A549 (cell line): Measurements from ENCODE around the gene FIS1. TPM values are rescaled to one million over a fixed set of nuclear protein-coding genes. Genes with fewer than 3 reads are reported as not detected.
A peak's percentile ranks its signal among the peaks of the same experiment; 100 is the strongest.
"Not testable (repeated sequence)": the region's sequence is repeated elsewhere in the genome, so short reads cannot be mapped to it uniquely, and the experiment has no call there.

ENCODE experiments used
- ATAC-seq, 2 experiments: fragments of 200-7000 bp in 1 of 2; fragments of >200 bp in 1 of 2; cut with Nextera tagmentation in 1 of 2; cut with Tn5 transposase in 1 of 2; 3 replicates each; pipeline versions ENCODE4 v1.8.0 to v1.9.1; 2018 to 2020; ENCODE audit warnings: mild to moderate bottlenecking in 1 of 2, moderate library complexity in 1 of 2
- CTCF ChIA-PET: fragments of 300-600 bp; sonication (Branson Sonifier 250); formaldehyde crosslinking; extraction: SDS; loops from one replicate; lab custom pipeline; 2021; ENCODE audit warnings: antibody characterized with exemption, inconsistent platforms; lab: Yijun Ruan, JAX
- POLR2A ChIA-PET: fragments of 350-600 bp; formaldehyde crosslinking; extraction: SDS; loops from one replicate; lab custom pipeline; 2021; ENCODE audit warnings: antibody characterized with exemption, inconsistent platforms; lab: Yijun Ruan, JAX
- DNase-seq, 2 experiments: peaks; one replicate each; pipeline versions ENCODE4 v3.0.0 to v3.0.0-alpha.2; 2011 to 2016; ENCODE audit warnings: low read depth in 1 of 2, low spot score in 1 of 2
- FAIRE-seq: peaks from 2 replicates; lab custom pipeline; 2011; peaks lifted over from hg19 to GRCh38; lab: Jason Lieb, UNC
- H3K27ac ChIP-seq, 2 experiments: fragments of >200 bp; sonication (Bioruptor Twin); formaldehyde crosslinking; 3 replicates each; pipeline ENCODE4 v1.5.1; 2016 to 2017
- H3K4me1 ChIP-seq: fragments of >200 bp; sonication (Bioruptor Twin); formaldehyde crosslinking; 3 replicates; pipeline ENCODE4 v1.6.1; 2016
- H3K4me2 ChIP-seq: fragments of >200 bp; sonication (Bioruptor Twin); formaldehyde crosslinking; 3 replicates; pipeline ENCODE4 v1.6.1; 2016
- H3K4me3 ChIP-seq: fragments of >200 bp; sonication (Bioruptor Twin); formaldehyde crosslinking; 3 replicates; pipeline ENCODE4 v1.5.1; 2016
- H3K9me3 ChIP-seq: fragments of >200 bp; sonication (Bioruptor Twin); formaldehyde crosslinking; 3 replicates; pipeline ENCODE4 v1.6.1; 2016
- BHLHE40 ChIP-seq: IDR thresholded peaks from 2 replicates; pipeline ENCODE4 v1.6.1; 2012; ENCODE audit warnings: low read depth, low read length, inconsistent platforms
- CBX2 ChIP-seq: fragments of 200-600 bp; sonication (generic); IDR thresholded peaks from 2 replicates; pipeline ENCODE4 v1.6.1; 2016; ENCODE audit warnings: low read depth, mild to moderate bottlenecking, borderline replicate concordance
- CEBPB ChIP-seq, 2 experiments: fragments of >200 bp in 1 of 2; sonication (Bioruptor Twin) in 1 of 2; formaldehyde crosslinking in 1 of 2; IDR thresholded peaks; 2 replicates each; pipeline ENCODE4 v1.6.1; 2012 to 2016
- ESRRA ChIP-seq: fragments of 150-350 bp; IDR thresholded peaks from 2 replicates; pipeline ENCODE4 v1.6.1; 2014; ENCODE audit warnings: mild to moderate bottlenecking, low read length, borderline replicate concordance
- FOSL2 ChIP-seq, 2 experiments: fragments of 450-650 bp in 1 of 2; fragments of >200 bp in 1 of 2; sonication (Bioruptor Twin) in 1 of 2; formaldehyde crosslinking; IDR thresholded peaks; 2 replicates each; pipeline versions ENCODE4 v1.5.0 to v1.6.1; 2016 to 2020; ENCODE audit warnings: mild to moderate bottlenecking in 1 of 2, moderate library complexity in 1 of 2
- FOXS1 ChIP-seq: fragments of 250-450 bp; sonication (Bioruptor Pico); IDR thresholded peaks from 2 replicates; pipeline ENCODE4 v1.5.0; 2020; ENCODE audit warnings: mild to moderate bottlenecking, moderate library complexity
- HEYL ChIP-seq: fragments of 250-450 bp; sonication (Bioruptor Pico); IDR thresholded peaks from 2 replicates; pipeline ENCODE4 v1.8.0; 2021; ENCODE audit warnings: mild to moderate bottlenecking, moderate library complexity
- HOXA7 ChIP-seq: fragments of 250-450 bp; sonication (Bioruptor Pico); IDR thresholded peaks from 2 replicates; pipeline ENCODE4 v1.5.0; 2020; ENCODE audit warnings: mild to moderate bottlenecking, moderate library complexity
- HOXB13 ChIP-seq: fragments of 250-450 bp; sonication (Bioruptor Pico); IDR thresholded peaks from 2 replicates; pipeline ENCODE4 v1.5.0; 2020; ENCODE audit warnings: low read depth, mild to moderate bottlenecking, moderate library complexity
- JUNB ChIP-seq: fragments of >200 bp; sonication (Bioruptor Twin); formaldehyde crosslinking; IDR thresholded peaks from 2 replicates; pipeline ENCODE4 v1.6.1; 2016
- KDM5A ChIP-seq: fragments of 200-600 bp; sonication (generic); IDR thresholded peaks from 2 replicates; pipeline ENCODE4 v1.6.1; 2016; ENCODE audit warnings: antibody characterized with exemption, mild to moderate bottlenecking
- MAFK ChIP-seq: fragments of 450-650 bp; IDR thresholded peaks from 2 replicates; pipeline ENCODE4 v1.6.1; 2014; ENCODE audit not compliant: partially characterized antibody
- MYC ChIP-seq: IDR thresholded peaks from 2 replicates; pipeline ENCODE4 v1.6.1; 2012; ENCODE audit warnings: mild to moderate bottlenecking, inconsistent platforms, low read length, improper control_type of control experiment, borderline replicate concordance
- NPAS2 ChIP-seq: fragments of 250-450 bp; sonication (Bioruptor Pico); IDR thresholded peaks from 2 replicates; pipeline ENCODE4 v1.8.0; 2022; ENCODE audit warnings: mild to moderate bottlenecking, moderate library complexity, borderline replicate concordance
- PHF8 ChIP-seq: fragments of 200-600 bp; sonication (generic); IDR thresholded peaks from 2 replicates; pipeline ENCODE4 v1.6.1; 2016; ENCODE audit warnings: low read depth, mild to moderate bottlenecking, antibody characterized with exemption, moderate library complexity, borderline replicate concordance
- RNF2 ChIP-seq: fragments of 200-600 bp; sonication (generic); IDR thresholded peaks from 2 replicates; pipeline ENCODE4 v1.6.1; 2016; ENCODE audit warnings: low read depth, mild to moderate bottlenecking, antibody characterized with exemption, moderate library complexity, borderline replicate concordance
- SMC3 ChIP-seq: fragments of >200 bp; sonication (Bioruptor Twin); formaldehyde crosslinking; IDR thresholded peaks from 3 replicates; pipeline ENCODE4 v1.6.1; 2018; ENCODE audit warnings: inconsistent platforms
- SREBF2 ChIP-seq: fragments of 450-650 bp; IDR thresholded peaks from 2 replicates; pipeline ENCODE4 v1.6.1; 2014; ENCODE audit warnings: mild to moderate bottlenecking, moderate library complexity
- TFCP2L1 ChIP-seq: fragments of 250-450 bp; sonication (Bioruptor Pico); IDR thresholded peaks from 2 replicates; pipeline ENCODE4 v1.5.0; 2021; ENCODE audit warnings: mild to moderate bottlenecking
- ZSCAN20 ChIP-seq: fragments of 250-450 bp; sonication (Bioruptor Pico); IDR thresholded peaks from 2 replicates; pipeline ENCODE4 v1.8.0; 2022; ENCODE audit warnings: mild to moderate bottlenecking, moderate library complexity
- WGBS: methylation state at CpG from one replicate; pipeline ENCODE4 v1.1.6; 2017; ENCODE audit errors: missing lambda C conversion rate; 5-methylcytosine and 5-hydroxymethylcytosine counted together
- polyA plus RNA-seq, 4 experiments: library from polyadenylated mRNA; depleted of rRNA in 3 of 4; stranded (reverse); fragments of >200 nt; fragmentation: RNase III in 1 of 4; extraction: RNeasy Plus Mini Kit Qiagen cat#74134 plus additional on column Dnase treatment in 1 of 4; gene quantifications; 2 replicates in 3 of 4; 3 replicates in 1 of 4; pipeline ENCODE4 v1.2.3, GENCODE V29; 2011 to 2017
- TF ChIP-seq, protein P1 (sequence below): fragments of >200 bp; sonication (Bioruptor Twin); formaldehyde crosslinking; IDR thresholded peaks from 2 replicates; pipeline ENCODE4 v1.6.1; 2016
- TF ChIP-seq, protein P2 (sequence below): IDR thresholded peaks from 2 replicates; pipeline ENCODE4 v1.6.1; 2012; ENCODE audit warnings: low read depth, borderline replicate concordance
- TF ChIP-seq, protein P3 (sequence below): IDR thresholded peaks from 2 replicates; pipeline ENCODE4 v1.6.1; 2012
- TF ChIP-seq, protein P4 (sequence below): fragments of 450-650 bp; IDR thresholded peaks from 2 replicates; pipeline ENCODE4 v1.6.1; 2014; ENCODE audit warnings: antibody characterized with exemption
- TF ChIP-seq, protein P5 (sequence below): fragments of 250-450 bp; sonication (Bioruptor Pico); IDR thresholded peaks from 2 replicates; pipeline ENCODE4 v1.5.0; 2020; ENCODE audit warnings: low read depth, mild to moderate bottlenecking, moderate library complexity

FIS1 gene
- polyA plus RNA-seq, 2 of the 4 experiments (the other 2 are of a cell fraction) = 111 to 155 TPM

DNA sequence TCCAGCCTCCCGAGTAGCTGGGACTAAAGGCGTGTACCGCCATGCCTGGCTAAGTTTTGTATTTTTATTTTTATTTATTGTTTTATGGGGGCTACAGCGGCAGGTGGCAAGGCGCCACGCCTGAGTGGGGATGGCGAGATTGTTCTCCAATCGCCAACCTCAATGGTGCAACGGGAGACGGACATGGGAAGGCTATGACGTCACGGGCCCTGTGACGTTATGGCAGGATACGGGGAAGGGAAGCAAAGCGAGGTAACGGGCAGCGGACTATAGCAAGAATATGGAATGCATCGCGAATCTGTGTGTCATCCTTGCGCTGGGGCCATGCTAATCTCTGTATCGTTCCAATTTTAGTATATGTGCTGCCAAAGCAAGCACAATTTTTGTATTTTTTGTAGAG lies 24.8 kb upstream of the FIS1 start:
- Histone ChIP-seq H3K4me1 (no peaks in the 10 kb centered on the region), H3K9me3 (no peaks in the 10 kb centered on the region), H3K27ac (no peak overlapping the region), H3K4me3 (no peak overlapping the region), H3K4me2 (no peak overlapping the region)
- FAIRE-seq (no peak), DNase-seq (no peak), ATAC-seq (no peak)
- TF ChIP-seq CEBPB (IDR thresholded peaks at IDR 0.05) (no peak), BHLHE40 (no peak), MAFK (no peak), NPAS2 (no peak), HOXB13 (CRISPR knock-in tag) (no peak), ZSCAN20 (CRISPR knock-in tag) (no peak), SMC3 (no peak)
- TF ChIP-seq, protein P1, sequence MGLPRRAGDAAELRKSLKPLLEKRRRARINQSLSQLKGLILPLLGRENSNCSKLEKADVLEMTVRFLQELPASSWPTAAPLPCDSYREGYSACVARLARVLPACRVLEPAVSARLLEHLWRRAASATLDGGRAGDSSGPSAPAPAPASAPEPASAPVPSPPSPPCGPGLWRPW = no peak
- TF ChIP-seq, protein P2, sequence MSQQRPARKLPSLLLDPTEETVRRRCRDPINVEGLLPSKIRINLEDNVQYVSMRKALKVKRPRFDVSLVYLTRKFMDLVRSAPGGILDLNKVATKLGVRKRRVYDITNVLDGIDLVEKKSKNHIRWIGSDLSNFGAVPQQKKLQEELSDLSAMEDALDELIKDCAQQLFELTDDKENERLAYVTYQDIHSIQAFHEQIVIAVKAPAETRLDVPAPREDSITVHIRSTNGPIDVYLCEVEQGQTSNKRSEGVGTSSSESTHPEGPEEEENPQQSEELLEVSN = no peak
- TF ChIP-seq, protein P3, sequence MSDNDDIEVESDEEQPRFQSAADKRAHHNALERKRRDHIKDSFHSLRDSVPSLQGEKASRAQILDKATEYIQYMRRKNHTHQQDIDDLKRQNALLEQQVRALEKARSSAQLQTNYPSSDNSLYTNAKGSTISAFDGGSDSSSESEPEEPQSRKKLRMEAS = no peak
- WGBS = 81% methylated on average over 21 of the region's 21 CpGs
- ChIA-PET CTCF (interaction anchor here (1.0 to 3.2 kb wide), 2 partner anchors 9 to 14 kb away, joined by 3 to 15 read pairs; no protein-coding TSS in a partner anchor), POLR2A (no interaction called here)

DNA sequence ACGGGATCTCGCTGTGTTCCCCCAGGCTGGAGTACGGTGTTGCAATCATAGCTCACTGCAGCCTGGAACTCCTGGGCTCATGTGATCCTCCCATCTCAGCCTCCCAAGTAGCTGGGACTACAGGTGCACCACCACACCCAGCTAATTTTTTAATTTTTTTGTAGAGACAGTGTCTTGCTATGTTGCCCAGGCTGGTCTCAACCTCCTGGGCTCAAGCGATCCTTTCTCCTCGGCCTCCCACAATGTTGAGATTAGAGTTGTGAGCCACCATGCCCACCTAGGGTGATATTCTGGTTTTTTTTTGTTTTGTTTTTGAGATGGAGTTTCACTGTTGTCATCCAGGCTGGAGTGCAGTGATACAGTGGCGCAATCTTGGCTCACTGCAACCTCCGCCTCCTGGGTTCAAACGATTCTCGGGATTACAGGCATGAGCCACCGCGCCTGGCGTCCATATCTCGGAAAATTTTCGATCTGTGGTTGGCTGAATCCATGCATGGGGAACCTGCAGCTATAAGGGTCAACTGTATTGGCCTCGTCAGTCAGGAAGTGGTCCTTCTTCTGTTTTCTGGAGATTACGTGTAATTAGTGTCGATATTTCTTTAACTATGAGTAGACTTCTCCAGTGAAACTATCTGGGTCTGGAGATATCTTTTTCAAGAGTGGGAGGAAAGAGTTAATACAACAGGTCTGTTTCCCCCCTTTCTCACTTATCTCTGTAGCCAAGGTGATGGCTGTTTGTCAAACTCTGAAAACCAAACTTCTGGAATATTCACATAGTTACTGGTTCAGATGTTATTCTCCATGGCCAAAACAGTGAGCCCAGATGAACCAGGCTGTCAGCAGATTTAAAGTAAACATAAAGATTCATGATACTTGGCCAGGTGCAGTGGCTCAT lies 21.0 kb upstream of the FIS1 start:
- ChIA-PET CTCF (interaction anchor here (0.9 to 1.8 kb wide), 5 partner anchors 25 to 242 kb away, joined by 3 to 4 read pairs (median 3); no protein-coding TSS in a partner anchor), POLR2A (interaction anchor here (0.9 kb wide), 1 partner anchor 14 kb away, joined by 3 read pairs; no protein-coding TSS in a partner anchor)
- TF ChIP-seq JUNB (no peak), CEBPB (IDR thresholded peaks at IDR 0.05) (no peak), HEYL (no peak), KDM5A (no peak), CBX2 (no peak), SREBF2 (no peak), ESRRA (no peak), BHLHE40 (no peak), FOXS1 (CRISPR knock-in tag) (no peak), TFCP2L1 (CRISPR knock-in tag) (no peak), RNF2 (no peak), PHF8 (no peak), FOSL2 (IDR thresholded peaks at IDR 0.05) (no peak), FOSL2 (CRISPR knock-in tag; IDR thresholded peaks at IDR 0.05) (no peak), MYC (no peak), HOXA7 (CRISPR knock-in tag) (no peak)
- TF ChIP-seq, protein P4, sequence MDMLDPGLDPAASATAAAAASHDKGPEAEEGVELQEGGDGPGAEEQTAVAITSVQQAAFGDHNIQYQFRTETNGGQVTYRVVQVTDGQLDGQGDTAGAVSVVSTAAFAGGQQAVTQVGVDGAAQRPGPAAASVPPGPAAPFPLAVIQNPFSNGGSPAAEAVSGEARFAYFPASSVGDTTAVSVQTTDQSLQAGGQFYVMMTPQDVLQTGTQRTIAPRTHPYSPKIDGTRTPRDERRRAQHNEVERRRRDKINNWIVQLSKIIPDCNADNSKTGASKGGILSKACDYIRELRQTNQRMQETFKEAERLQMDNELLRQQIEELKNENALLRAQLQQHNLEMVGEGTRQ = no peak
- TF ChIP-seq, protein P5, sequence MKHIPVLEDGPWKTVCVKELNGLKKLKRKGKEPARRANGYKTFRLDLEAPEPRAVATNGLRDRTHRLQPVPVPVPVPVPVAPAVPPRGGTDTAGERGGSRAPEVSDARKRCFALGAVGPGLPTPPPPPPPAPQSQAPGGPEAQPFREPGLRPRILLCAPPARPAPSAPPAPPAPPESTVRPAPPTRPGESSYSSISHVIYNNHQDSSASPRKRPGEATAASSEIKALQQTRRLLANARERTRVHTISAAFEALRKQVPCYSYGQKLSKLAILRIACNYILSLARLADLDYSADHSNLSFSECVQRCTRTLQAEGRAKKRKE (CRISPR knock-in tag) = no peak
- TF ChIP-seq, protein P3 = no peak
- Histone ChIP-seq H3K4me3 (no peak overlapping the region), H3K9me3 (no peaks in the 10 kb centered on the region), H3K27ac (no peak overlapping the region), H3K4me1 (no peaks in the 10 kb centered on the region), H3K4me2 (no peak overlapping the region)
- no peak for FAIRE-seq
- ATAC-seq = no peak
- DNase-seq = no peak
- 73% methylated on average over 17 of the region's 17 CpGs for WGBS

DNA sequence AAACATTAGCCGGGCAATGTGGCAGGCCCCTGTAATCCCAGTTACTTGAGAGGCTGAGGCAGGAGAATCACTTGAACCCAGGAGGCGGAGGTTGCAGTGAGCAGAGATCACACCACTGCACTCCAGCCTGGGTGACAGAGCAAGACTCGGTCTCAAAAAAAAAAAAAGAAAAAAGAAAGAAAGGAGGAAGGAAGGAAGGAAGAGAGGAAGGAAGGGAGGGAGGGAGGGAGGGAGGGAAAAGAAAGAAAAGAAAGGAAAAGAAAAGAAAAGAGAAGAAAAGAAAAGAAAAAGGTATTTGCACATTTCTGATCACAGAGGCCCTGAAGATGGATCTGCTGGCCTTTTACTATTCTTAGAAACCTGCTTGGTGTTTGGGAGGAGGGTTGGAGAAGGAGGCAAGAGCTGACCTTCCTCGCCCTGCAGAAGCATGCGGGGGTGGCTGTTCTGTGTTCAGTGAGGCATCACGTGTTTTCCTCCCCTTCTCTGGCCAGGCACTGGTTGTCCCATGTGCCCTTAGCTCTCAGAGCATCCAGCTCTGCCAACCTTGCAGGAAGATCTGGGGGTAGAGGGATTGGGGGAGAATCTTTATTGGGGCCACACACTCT lies 19.3 kb upstream of the FIS1 start:
- DNase-seq, POLR2A ChIA-PET, H3K4me2 ChIP-seq: not testable (repeated sequence)

More for the DNA sequence above, 19.3 kb upstream of the FIS1 start:
- peak; percentile 37 to 39; a peak in 1 of 6 replicates for ATAC-seq
- H3K4me1 ChIP-seq, H3K9me3 ChIP-seq, CTCF ChIA-PET, FAIRE-seq, H3K4me3 ChIP-seq, H3K27ac ChIP-seq: not testable (repeated sequence)
- WGBS = 42% methylated on average over 6 of the region's 6 CpGs
